ENCODE measurements around the gene USP13.
"Not testable (repeated sequence)": the region's sequence is repeated elsewhere in the genome, so short reads cannot be mapped to it uniquely, and the experiment has no call there.

USP13 gene

GRCh38 chr3:179630753-179631451 lies 21.9 kb upstream of the USP13 start:
- no peak overlapping the region for H3K27ac Mint-ChIP-seq
- peaks cover under 1% of the 10 kb centered on the region for H3K36me3 Mint-ChIP-seq (ENCODE audit: low read depth)
- H3K4me3 Mint-ChIP-seq = no peak overlapping the region
- intact Hi-C loops (cut with micrococcal nuclease) = no loop called here
- no peaks in the 10 kb centered on the region for H3K27me3 Mint-ChIP-seq
- no peaks in the 10 kb centered on the region for H3K4me1 Mint-ChIP-seq (ENCODE audit: low read depth)
- H3K9me3 Mint-ChIP-seq = no peaks in the 10 kb centered on the region

DNA sequence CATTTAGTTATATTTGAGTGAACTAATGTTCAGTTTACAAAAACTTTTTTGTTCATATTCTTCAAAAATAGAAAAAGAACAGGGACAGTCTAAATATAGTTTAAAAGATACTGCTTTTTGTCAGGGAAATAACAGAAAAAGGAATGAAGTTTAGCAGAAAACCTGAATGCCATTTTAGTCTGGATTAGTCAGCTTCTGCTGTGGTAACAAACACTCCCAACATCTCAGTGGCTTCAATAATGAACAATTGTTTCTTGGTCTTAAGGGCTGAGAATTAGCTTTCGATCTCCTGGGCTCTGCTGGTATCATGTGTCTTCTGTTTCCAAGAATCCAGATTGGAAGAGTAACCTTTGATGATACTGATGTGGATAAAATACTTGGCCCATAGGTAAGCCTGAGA lies 12.4 kb upstream of the USP13 start:
- H3K36me3 Mint-ChIP-seq (ENCODE audit: low read depth) = no peaks in the 10 kb centered on the region
- no peaks in the 10 kb centered on the region for H3K4me1 Mint-ChIP-seq (ENCODE audit: low read depth)
- intact Hi-C loops (cut with micrococcal nuclease) = no loop called here
- H3K9me3 Mint-ChIP-seq = no peaks in the 10 kb centered on the region
- H3K4me3 Mint-ChIP-seq = no peak overlapping the region
- H3K27ac Mint-ChIP-seq = no peak overlapping the region
- H3K27me3 Mint-ChIP-seq = no peaks in the 10 kb centered on the region

GRCh38 chr3:179642871-179643270 lies 10.0 kb upstream of the USP13 start:
- Mint-ChIP-seq H3K36me3 (ENCODE audit: low read depth) (no peaks in the 10 kb centered on the region), H3K27ac (no peak overlapping the region), H3K4me1 (ENCODE audit: low read depth) (no peaks in the 10 kb centered on the region)

DNA sequence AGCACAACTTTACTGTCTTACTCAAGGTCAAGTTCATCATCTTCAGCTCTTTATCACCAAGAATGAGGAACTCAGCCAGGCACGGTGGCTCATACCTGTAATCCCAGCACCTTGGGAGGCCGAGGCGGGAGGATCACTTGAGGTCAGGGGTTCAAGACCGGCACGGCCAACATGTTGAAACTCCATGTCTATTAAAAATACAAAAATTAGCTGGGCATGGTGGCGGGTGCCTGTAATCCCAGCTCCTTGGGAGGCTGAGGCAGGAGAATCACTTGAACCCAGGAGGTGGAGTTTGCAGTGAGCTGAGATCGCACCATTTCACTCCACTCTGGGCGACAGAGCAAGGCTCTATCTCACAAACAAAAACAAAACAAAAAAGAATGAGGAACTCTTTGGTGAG lies 9.0 kb upstream of the USP13 start:
- intact Hi-C loops (cut with micrococcal nuclease); H3K27ac Mint-ChIP-seq; H3K27me3 Mint-ChIP-seq; H3K4me1 Mint-ChIP-seq (ENCODE audit: low read depth); H3K36me3 Mint-ChIP-seq (ENCODE audit: low read depth); H3K4me3 Mint-ChIP-seq; H3K9me3 Mint-ChIP-seq: not testable (repeated sequence)

More at GRCh38 chr3:179642871-179643270, 10.0 kb upstream of the USP13 start:
- Mint-ChIP-seq H3K27me3 (no peaks in the 10 kb centered on the region), H3K4me3 (no peak overlapping the region), H3K9me3 (no peaks in the 10 kb centered on the region)
- intact Hi-C loops (cut with micrococcal nuclease) = no loop called here

GRCh38 chr3:179646177-179646576 lies 6.7 kb upstream of the USP13 start:
- Mint-ChIP-seq H3K36me3 (ENCODE audit: low read depth) (no peaks in the 10 kb centered on the region), H3K4me3 (no peak overlapping the region)

GRCh38 chr3:179651687-179652446 lies 973 bp upstream of the USP13 start:
- peak overlapping the region; percentile 71 for H3K4me3 Mint-ChIP-seq
- H3K27ac Mint-ChIP-seq = peak overlapping the region; percentile 75
- no peaks in the 10 kb centered on the region for H3K36me3 Mint-ChIP-seq (ENCODE audit: low read depth)
- intact Hi-C loops (cut with micrococcal nuclease) = loop anchor here (5.0 kb wide), 1 partner anchor 45 kb away; no protein-coding TSS in a partner anchor
- peaks cover 24% of the 10 kb centered on the region for H3K4me1 Mint-ChIP-seq (ENCODE audit: low read depth)
- H3K27me3 Mint-ChIP-seq = peaks cover 36% of the 10 kb centered on the region
- H3K9me3 Mint-ChIP-seq = no peaks in the 10 kb centered on the region

More at GRCh38 chr3:179646177-179646576, 6.7 kb upstream of the USP13 start:
- no peaks in the 10 kb centered on the region for H3K4me1 Mint-ChIP-seq (ENCODE audit: low read depth)
- H3K27me3 Mint-ChIP-seq = peaks cover 9% of the 10 kb centered on the region
- intact Hi-C loops (cut with micrococcal nuclease) = no loop called here
- no peaks in the 10 kb centered on the region for H3K9me3 Mint-ChIP-seq
- H3K27ac Mint-ChIP-seq = no peak overlapping the region

DNA sequence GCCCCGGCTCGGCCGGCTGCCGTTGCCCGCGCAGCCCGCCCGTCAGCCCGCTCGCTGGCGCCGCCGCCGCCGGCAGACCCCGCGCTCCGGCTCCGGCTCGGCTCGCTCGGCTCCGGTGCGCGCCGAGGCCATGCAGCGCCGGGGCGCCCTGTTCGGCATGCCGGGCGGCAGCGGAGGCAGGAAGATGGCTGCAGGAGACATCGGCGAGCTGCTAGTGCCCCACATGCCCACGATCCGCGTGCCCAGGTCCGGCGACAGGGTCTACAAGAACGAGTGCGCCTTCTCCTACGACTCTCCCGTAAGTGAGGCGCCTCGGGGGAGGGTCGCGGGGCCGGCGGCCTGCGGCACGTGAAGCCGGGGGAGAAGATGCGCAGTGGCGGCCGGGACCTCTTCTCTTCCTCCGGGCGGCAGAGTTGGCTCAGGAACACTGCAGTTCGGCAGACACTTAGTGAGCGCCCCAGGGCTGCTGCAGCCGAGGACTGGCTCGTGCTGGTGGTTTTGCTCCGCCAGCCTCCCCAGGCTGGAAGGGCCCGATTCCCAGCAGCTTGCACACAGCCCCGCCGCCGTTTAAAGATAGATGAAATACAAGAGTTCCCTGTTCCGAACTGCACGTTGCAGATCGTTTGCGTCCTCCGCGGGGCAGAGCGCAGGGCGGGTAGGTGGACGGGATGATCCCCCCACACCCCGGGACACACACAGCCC lies 407 bp downstream of the USP13 start:
- Mint-ChIP-seq H3K27ac (peak overlapping the region; percentile 75), H3K27me3 (peaks cover 36% of the 10 kb centered on the region), H3K4me1 (ENCODE audit: low read depth) (peaks cover 24% of the 10 kb centered on the region), H3K9me3 (no peaks in the 10 kb centered on the region), H3K36me3 (ENCODE audit: low read depth) (no peaks in the 10 kb centered on the region), H3K4me3 (peak overlapping the region; percentile 89)
- intact Hi-C loops (cut with micrococcal nuclease) = loop anchor here (5.0 kb wide), 1 partner anchor 44 kb away; no protein-coding TSS in a partner anchor

DNA sequence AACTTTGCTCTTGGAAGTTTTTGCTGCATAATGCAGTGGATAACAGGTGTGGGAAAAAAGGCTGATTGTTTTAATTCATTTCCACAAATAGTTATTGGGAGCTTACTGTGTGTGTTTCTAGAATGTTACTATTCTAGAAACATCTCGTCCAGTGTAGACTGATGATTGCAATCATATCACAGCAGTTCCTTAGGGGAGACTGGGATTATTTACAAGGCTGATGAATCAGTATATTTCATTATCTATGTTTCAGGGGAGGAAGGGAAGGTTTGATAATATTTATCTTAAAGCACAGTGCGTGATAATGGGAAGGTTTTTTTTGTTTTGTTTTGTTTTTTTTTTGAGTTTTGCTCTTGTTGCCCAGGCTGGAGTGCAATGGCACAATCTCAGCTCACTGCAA lies 2.4 kb downstream of the USP13 start:
- no peaks in the 10 kb centered on the region for H3K36me3 Mint-ChIP-seq (ENCODE audit: low read depth)
- no peak overlapping the region for H3K27ac Mint-ChIP-seq
- H3K9me3 Mint-ChIP-seq = no peaks in the 10 kb centered on the region
- intact Hi-C loops (cut with micrococcal nuclease) = no loop called here
- peaks cover 24% of the 10 kb centered on the region for H3K4me1 Mint-ChIP-seq (ENCODE audit: low read depth)
- H3K27me3 Mint-ChIP-seq = peaks cover 34% of the 10 kb centered on the region
- no peak overlapping the region for H3K4me3 Mint-ChIP-seq

- no peaks in the 10 kb centered on the region for H3K9me3 Mint-ChIP-seq
- peaks cover 11% of the 10 kb centered on the region for H3K27me3 Mint-ChIP-seq
- no peaks in the 10 kb centered on the region for H3K36me3 Mint-ChIP-seq (ENCODE audit: low read depth)
- intact Hi-C loops (cut with micrococcal nuclease) = no loop called here
- peaks cover 9% of the 10 kb centered on the region for H3K4me1 Mint-ChIP-seq (ENCODE audit: low read depth)
- H3K27ac Mint-ChIP-seq = no peak overlapping the region
- no peak overlapping the region for H3K4me3 Mint-ChIP-seq
Observed at GRCh38 chr3:179658606-179659005, 5.8 kb downstream of the USP13 start.

GRCh38 chr3:179660872-179661271 lies 8.0 kb downstream of the USP13 start:
- H3K4me1 Mint-ChIP-seq (ENCODE audit: low read depth) = no peaks in the 10 kb centered on the region
- intact Hi-C loops (cut with micrococcal nuclease) = no loop called here
- H3K27ac Mint-ChIP-seq = no peak overlapping the region
- no peaks in the 10 kb centered on the region for H3K27me3 Mint-ChIP-seq
- H3K4me3 Mint-ChIP-seq = no peak overlapping the region
- no peaks in the 10 kb centered on the region for H3K9me3 Mint-ChIP-seq
- H3K36me3 Mint-ChIP-seq (ENCODE audit: low read depth) = no peaks in the 10 kb centered on the region

DNA sequence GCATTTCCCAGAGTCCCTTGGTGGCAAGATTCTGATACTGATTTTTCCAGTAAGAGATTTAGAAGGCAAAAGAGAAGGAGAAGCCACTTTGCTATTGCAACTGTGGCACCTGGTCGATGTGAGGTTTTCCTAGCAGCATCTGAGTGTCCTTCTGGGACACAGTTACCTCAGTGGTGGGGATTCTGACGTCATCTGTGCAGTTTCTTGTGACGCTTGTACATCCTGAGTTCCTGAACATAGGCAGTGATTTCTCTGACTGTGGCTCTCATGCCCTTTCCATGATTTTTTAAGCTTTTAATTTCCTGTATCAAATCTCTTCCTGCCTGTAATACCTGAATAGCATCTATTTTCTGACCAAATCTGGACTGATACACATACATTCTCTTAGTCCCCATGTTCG lies 8.9 kb downstream of the USP13 start:
- H3K27ac Mint-ChIP-seq = no peak overlapping the region
- H3K9me3 Mint-ChIP-seq = no peaks in the 10 kb centered on the region
- intact Hi-C loops (cut with micrococcal nuclease) = no loop called here
- no peaks in the 10 kb centered on the region for H3K36me3 Mint-ChIP-seq (ENCODE audit: low read depth)
- no peak overlapping the region for H3K4me3 Mint-ChIP-seq
- no peaks in the 10 kb centered on the region for H3K27me3 Mint-ChIP-seq
- H3K4me1 Mint-ChIP-seq (ENCODE audit: low read depth) = no peaks in the 10 kb centered on the region

- no peak overlapping the region for H3K27ac Mint-ChIP-seq
- no peaks in the 10 kb centered on the region for H3K9me3 Mint-ChIP-seq
- H3K4me1 Mint-ChIP-seq (ENCODE audit: low read depth) = no peaks in the 10 kb centered on the region
- H3K4me3 Mint-ChIP-seq = no peak overlapping the region
- no peaks in the 10 kb centered on the region for H3K36me3 Mint-ChIP-seq (ENCODE audit: low read depth)
- intact Hi-C loops (cut with micrococcal nuclease) = no loop called here
- no peaks in the 10 kb centered on the region for H3K27me3 Mint-ChIP-seq
Observed at GRCh38 chr3:179663093-179663492, 10.3 kb downstream of the USP13 start.

GRCh38 chr3:179666030-179666429 lies 13.2 kb downstream of the USP13 start:
- H3K36me3 Mint-ChIP-seq (ENCODE audit: low read depth) = no peaks in the 10 kb centered on the region
- intact Hi-C loops (cut with micrococcal nuclease) = no loop called here
- no peaks in the 10 kb centered on the region for H3K9me3 Mint-ChIP-seq
- H3K4me1 Mint-ChIP-seq (ENCODE audit: low read depth) = no peaks in the 10 kb centered on the region
- no peaks in the 10 kb centered on the region for H3K27me3 Mint-ChIP-seq
- no peak overlapping the region for H3K4me3 Mint-ChIP-seq
- H3K27ac Mint-ChIP-seq = no peak overlapping the region

GRCh38 chr3:179666436-179667035 lies 13.7 kb downstream of the USP13 start:
- Mint-ChIP-seq H3K9me3 (no peaks in the 10 kb centered on the region), H3K4me1 (ENCODE audit: low read depth) (no peaks in the 10 kb centered on the region), H3K27me3 (no peaks in the 10 kb centered on the region), H3K4me3 (no peak overlapping the region), H3K27ac (no peak overlapping the region), H3K36me3 (ENCODE audit: low read depth) (no peaks in the 10 kb centered on the region)
- intact Hi-C loops (cut with micrococcal nuclease) = no loop called here
